GM20000 (cell line): ENCODE data around the gene PLET1.
"Not testable (repeated sequence)": the region's sequence is repeated elsewhere in the genome, so short reads cannot be mapped to it uniquely, and the experiment has no call there.

Experiments
- DNase-seq: peaks from one replicate; pipeline ENCODE4 v3.0.0; 2012; ENCODE audit warnings: low spot score
- TF ChIP-seq, protein P1 (sequence below): IDR thresholded peaks from 2 replicates; pipeline ENCODE4 v1.5.1; 2012; ENCODE audit warnings: mild to moderate bottlenecking, control low read depth; ENCODE audit errors: extremely low read depth, missing control alignments

Gene PLET1

DNA sequence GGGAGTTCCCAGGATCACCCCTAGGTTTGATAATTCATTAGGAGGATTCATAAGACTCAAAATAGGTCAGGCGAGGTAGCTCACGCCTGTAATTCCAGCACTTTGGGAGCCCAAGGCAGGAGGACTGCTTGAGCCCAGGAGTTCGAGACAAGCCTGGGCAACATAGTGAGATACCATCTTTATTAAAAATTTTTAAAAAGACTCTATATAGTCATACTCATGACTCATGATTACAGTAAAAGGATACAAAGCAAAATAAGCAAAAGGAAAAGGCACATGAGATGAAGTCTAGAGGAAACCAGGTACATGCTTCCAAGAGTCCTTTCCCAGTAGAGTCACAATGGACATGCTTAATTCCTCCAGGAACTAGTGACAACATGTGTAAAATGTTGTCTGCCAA, 48.4 kb downstream of the PLET1 start:
- TF ChIP-seq, protein P1, sequence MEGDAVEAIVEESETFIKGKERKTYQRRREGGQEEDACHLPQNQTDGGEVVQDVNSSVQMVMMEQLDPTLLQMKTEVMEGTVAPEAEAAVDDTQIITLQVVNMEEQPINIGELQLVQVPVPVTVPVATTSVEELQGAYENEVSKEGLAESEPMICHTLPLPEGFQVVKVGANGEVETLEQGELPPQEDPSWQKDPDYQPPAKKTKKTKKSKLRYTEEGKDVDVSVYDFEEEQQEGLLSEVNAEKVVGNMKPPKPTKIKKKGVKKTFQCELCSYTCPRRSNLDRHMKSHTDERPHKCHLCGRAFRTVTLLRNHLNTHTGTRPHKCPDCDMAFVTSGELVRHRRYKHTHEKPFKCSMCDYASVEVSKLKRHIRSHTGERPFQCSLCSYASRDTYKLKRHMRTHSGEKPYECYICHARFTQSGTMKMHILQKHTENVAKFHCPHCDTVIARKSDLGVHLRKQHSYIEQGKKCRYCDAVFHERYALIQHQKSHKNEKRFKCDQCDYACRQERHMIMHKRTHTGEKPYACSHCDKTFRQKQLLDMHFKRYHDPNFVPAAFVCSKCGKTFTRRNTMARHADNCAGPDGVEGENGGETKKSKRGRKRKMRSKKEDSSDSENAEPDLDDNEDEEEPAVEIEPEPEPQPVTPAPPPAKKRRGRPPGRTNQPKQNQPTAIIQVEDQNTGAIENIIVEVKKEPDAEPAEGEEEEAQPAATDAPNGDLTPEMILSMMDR, result no peak
- no peak for DNase-seq

DNA sequence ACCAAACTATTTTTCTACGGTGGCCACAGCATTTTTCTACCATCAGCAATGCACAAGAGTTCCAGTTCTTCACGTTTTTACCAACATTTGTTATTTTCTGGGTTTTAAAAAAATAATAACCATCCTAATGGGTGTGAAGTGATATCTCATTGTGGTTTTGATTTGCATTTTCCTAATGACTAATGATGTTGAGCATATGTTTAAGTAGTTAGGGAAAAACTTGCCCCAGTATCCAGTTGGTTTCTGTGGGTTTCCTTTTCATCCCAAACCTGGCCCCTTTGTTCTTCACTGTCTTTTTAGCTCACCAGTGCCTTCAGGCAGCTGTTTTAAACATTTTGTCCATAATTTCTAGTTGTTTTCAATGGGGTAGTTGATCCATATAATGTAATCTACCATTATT, 49.1 kb downstream of the PLET1 start:
- DNase-seq, result no peak
- TF ChIP-seq, protein P1, result no peak

DNA sequence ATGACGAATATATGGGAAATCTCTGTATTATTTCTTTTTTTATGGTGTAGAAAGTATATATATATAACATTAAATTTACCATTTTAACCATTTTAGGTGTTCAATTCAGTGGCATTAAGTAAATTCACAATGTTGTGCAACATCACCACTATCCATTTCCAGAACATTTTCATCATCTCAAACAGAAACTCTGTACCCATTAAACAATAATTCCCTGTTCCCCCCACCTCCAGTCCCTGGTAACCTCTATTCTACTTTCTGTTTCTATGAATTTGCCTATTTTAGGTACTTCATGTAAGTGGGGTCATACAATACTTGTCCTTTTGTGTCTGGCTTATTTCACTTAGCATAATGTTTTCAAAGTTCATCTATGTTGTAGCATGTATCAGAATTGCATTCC, 49.8 kb downstream of the PLET1 start:
- no peak for DNase-seq
- TF ChIP-seq, protein P1, result no peak

DNA sequence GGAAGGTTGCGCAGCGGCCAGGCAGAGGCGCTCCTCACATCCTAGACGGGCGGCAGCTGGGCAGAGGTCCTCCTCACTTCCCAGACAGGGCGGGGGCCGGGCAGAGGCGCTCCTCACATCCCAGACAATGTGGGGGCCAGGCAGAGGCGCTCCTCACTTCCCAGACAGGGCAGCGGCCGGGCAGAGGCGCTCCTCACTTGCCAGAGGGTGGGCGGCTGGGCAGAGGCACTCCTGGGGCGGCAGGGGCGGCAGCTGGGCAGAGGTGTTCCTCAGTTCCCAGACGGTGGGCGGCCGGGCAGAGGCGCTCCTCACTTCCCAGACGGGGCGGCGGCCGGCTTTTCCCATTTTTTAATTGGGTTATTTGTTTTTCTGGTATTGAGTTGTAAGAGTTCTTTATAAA, 54.6 kb downstream of the PLET1 start:
- DNase-seq, result no peak
- TF ChIP-seq, protein P1, result no peak

DNA sequence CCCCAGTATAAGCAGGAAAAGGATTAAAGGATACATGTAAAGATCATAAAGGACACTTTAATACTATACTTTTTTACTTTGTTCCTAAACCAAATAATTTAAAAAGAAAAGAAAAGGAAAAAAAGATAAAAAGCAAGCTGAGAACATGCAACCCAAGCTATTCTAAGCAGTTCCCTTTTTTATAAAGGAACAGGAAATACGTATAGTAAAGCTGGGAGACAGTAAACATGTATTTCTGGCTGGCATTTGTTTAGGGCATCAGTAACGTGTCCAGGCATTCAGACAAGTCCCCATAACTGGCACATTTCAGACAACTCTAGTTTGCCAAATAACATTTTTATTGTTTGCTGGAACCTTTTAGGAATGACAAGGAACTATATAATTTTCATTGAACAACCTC, 60.4 kb downstream of the PLET1 start:
- TF ChIP-seq, protein P1, result no peak
- DNase-seq, result no peak

DNA sequence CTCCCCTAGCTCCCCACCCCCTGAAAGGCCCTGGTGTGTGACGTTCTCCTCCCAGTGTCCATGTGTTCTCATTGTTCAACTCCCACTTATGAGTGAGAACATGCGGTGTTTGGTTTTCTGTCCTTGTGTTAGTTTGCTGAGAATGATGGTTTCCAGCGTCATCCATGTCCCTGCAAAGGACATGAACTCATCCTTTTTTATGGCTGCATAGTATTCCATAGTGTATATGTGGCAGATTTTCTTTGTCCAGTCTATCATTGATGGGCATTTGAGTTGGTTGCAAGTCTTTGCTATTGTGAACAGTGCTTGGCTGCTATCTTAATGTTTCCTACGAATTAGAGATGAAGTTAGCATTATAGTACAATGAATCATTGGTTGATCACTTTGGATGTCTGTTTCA, 61.6 kb downstream of the PLET1 start:
- not testable (repeated sequence) for DNase-seq
